ENCODE measurements around the gene CMIP.

CMIP gene

GRCh38 chr16:81410643-81411293 is 33.8 kb upstream of the CMIP start:
- no peak for DNase-seq (ENCODE audit: low read depth)
- H3K4me3 ChIP-seq (replicated peaks; ENCODE audit: low read depth, low read length), result no peak overlapping the region
- TF ChIP-seq CTCF (IDR thresholded peaks at IDR 0.05; ENCODE audit: low read length, missing control alignments), result no peak

DNA sequence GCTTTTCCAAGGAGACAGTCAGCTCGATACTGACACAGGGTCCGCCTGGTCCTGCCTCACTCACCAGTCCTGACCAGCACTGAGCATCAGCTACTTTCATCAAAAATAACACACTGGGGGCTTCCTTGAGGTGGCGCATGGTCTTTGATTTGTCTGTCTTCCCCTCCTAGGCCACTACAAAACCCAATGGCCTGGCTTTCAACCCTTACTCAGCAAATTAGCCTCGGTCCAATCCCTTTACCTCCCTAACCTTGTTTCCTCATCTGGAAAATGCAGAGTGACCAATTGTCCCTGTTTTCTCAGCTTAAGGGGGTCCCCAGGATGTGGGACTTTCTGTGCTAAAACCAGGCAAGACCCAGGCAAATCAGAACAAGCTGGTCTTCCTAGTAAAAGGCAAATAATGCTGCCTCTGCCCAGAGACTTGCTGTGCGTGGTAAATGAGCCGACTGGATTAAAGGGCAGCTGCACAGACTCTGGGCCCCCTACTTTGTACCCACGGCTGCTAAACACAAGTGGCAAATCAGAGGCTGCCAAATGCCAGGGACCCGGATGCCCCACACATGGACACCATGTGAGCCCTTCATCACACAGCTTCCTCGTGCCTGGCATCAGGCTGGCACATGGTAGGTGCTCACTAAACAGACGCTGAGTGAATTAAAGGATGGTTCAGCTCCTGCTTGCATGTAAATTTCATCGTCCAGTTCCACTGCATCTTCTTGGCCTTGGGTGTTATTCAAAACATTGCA is 31.2 kb upstream of the CMIP start:
- no peak overlapping the region for H3K4me3 ChIP-seq (replicated peaks; ENCODE audit: low read depth, low read length)
- no peak for DNase-seq (ENCODE audit: low read depth)
- no peak for TF ChIP-seq CTCF (IDR thresholded peaks at IDR 0.05; ENCODE audit: low read length, missing control alignments)

- no peak overlapping the region for H3K4me3 ChIP-seq (replicated peaks; ENCODE audit: low read depth, low read length)
- no peak for DNase-seq (ENCODE audit: low read depth)
- no peak for TF ChIP-seq CTCF (IDR thresholded peaks at IDR 0.05; ENCODE audit: low read length, missing control alignments)
These were observed 28.9 kb upstream of the CMIP start for GRCh38 chr16:81415751-81416150.

DNA sequence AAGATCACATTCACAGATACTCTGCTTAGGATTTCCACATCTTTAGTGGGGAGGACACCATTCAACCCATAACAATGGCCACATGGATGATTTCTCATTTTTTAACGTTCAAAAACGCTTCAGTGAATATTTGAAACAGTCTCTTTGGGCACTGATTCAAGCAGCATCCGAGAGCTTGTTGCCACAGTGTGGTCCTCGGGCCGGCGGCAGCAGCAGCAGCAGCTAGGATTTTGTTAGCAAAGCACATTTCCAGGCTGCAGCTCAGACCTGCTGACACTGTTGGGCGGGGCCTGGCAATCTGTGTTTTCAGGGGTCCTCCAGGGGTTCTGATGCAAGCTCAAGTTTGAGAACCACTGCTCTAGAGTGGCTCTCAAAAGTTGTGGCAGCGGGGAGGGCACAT is 27.9 kb upstream of the CMIP start:
- TF ChIP-seq CTCF (IDR thresholded peaks at IDR 0.05; ENCODE audit: low read length, missing control alignments), result no peak
- DNase-seq (ENCODE audit: low read depth), result no peak
- H3K4me3 ChIP-seq (replicated peaks; ENCODE audit: low read depth, low read length), result no peak overlapping the region

- no peak for TF ChIP-seq CTCF (IDR thresholded peaks at IDR 0.05; ENCODE audit: low read length, missing control alignments)
- no peak for DNase-seq (ENCODE audit: low read depth)
- no peak overlapping the region for H3K4me3 ChIP-seq (replicated peaks; ENCODE audit: low read depth, low read length)
These were observed 27.4 kb upstream of the CMIP start for GRCh38 chr16:81417210-81417609.

DNA sequence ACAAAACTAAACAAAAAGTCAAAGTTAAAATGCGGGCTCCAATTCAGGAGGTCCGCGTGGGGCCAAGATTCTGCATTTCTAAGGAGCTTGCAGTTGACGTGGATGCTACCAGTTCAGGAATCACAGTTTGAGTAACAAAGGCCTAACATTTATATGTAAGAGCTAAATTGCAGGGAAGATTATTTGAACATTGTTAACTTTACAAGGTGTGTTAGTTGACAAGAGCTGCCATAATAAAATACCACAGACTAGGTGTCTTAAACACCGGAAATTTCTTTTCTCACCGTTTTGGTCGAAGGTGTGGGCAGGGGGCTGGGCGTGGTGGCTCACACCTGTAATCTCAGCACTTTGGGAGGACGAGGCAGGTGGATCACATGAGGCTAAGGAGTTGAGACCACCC is 24.8 kb upstream of the CMIP start:
- H3K4me3 ChIP-seq (replicated peaks; ENCODE audit: low read depth, low read length), result no peak overlapping the region
- DNase-seq (ENCODE audit: low read depth), result no peak
- no peak for TF ChIP-seq CTCF (IDR thresholded peaks at IDR 0.05; ENCODE audit: low read length, missing control alignments)

- TF ChIP-seq CTCF (IDR thresholded peaks at IDR 0.05; ENCODE audit: low read length, missing control alignments), result no peak
- H3K4me3 ChIP-seq (replicated peaks; ENCODE audit: low read depth, low read length), result no peak overlapping the region
- no peak for DNase-seq (ENCODE audit: low read depth)
These were observed 23.5 kb upstream of the CMIP start for GRCh38 chr16:81421126-81421525.
